HEK293 (cell line): ENCODE data around the gene LRCH1.

Source experiments
- CTCF ChIA-PET: fragments of 350-600 bp; formaldehyde crosslinking; extraction: SDS; loops from one replicate; lab custom pipeline; 2021; ENCODE audit warnings: antibody characterized with exemption; lab: Yijun Ruan, JAX
- POLR2A ChIA-PET: fragments of 300-600 bp; formaldehyde crosslinking; extraction: SDS; loops from one replicate; lab custom pipeline; 2020; ENCODE audit warnings: antibody characterized with exemption, inconsistent platforms; lab: Yijun Ruan, JAX
- H3K27ac ChIP-seq: fragments of 200-500 bp; sonication (Bioruptor generic); 2 replicates; pipeline ENCODE4 v1.5.1; 2014; ENCODE audit warnings: low read depth, low read length, control low read depth, inconsistent platforms; ENCODE audit errors: extremely low read depth
- H3K36me3 ChIP-seq, 2 experiments: fragments of 200-500 bp in 1 of 2; sonication (Bioruptor generic) in 1 of 2; 1 replicate in 1 of 2; 2 replicates in 1 of 2; pipeline ENCODE4 v1.5.1; 2014 to 2017; ENCODE audit warnings: inconsistent platforms in 2 of 2, low read length in 2 of 2; ENCODE audit not compliant: control insufficient read depth in 2 of 2, insufficient read depth in 1 of 2
- H3K4me1 ChIP-seq: fragments of 200-500 bp; sonication (Bioruptor generic); 2 replicates; pipeline ENCODE4 v1.5.1; 2014; ENCODE audit warnings: mild to moderate bottlenecking, low read length, inconsistent platforms; ENCODE audit not compliant: control insufficient read depth, insufficient read depth
- H3K4me3 ChIP-seq: 2 replicates; pipeline ENCODE4 v1.5.1; 2011; ENCODE audit warnings: low read depth, mild to moderate bottlenecking, control low read depth, low read length, moderate library complexity
- H3K9me3 ChIP-seq: fragments of 200-500 bp; sonication (Bioruptor generic); 2 replicates; pipeline ENCODE4 v1.5.1; 2014; ENCODE audit warnings: low read depth, low read length, inconsistent platforms; ENCODE audit not compliant: control insufficient read depth, insufficient read depth
- GLI2 ChIP-seq: fragments of 450-650 bp; formaldehyde crosslinking; IDR thresholded peaks from 2 replicates; pipeline ENCODE4; 2017; ENCODE audit warnings: missing biosample characterization, missing genetic modification characterization, low read depth, borderline replicate concordance
- KLF10 ChIP-seq: fragments of 450-650 bp; IDR thresholded peaks from 2 replicates; pipeline ENCODE4 v1.5.1; 2018; ENCODE audit warnings: missing biosample characterization, mild to moderate bottlenecking, missing genetic modification characterization
- YY2 ChIP-seq: fragments of 450-650 bp; formaldehyde crosslinking; IDR thresholded peaks from 2 replicates; pipeline ENCODE4 v1.5.1; 2016; ENCODE audit warnings: missing biosample characterization, missing genetic modification characterization
- ZBTB1 ChIP-seq: fragments of 450-650 bp; formaldehyde crosslinking; IDR thresholded peaks from 2 replicates; pipeline ENCODE4 v1.5.1; 2016; ENCODE audit warnings: missing biosample characterization, missing genetic modification characterization
- ZBTB48 ChIP-seq: fragments of 450-650 bp; formaldehyde crosslinking; IDR thresholded peaks from 2 replicates; pipeline ENCODE4 v1.5.1; 2016; ENCODE audit warnings: missing biosample characterization, missing genetic modification characterization
- ZEB2 ChIP-seq: fragments of 450-650 bp; formaldehyde crosslinking; IDR thresholded peaks from 2 replicates; pipeline ENCODE4 v1.5.1; 2016; ENCODE audit warnings: missing biosample characterization, missing genetic modification characterization
- ZNF112 ChIP-seq: fragments of 450-650 bp; formaldehyde crosslinking; IDR thresholded peaks from 2 replicates; pipeline ENCODE4 v1.5.0; 2017; ENCODE audit warnings: missing biosample characterization, missing genetic modification characterization
- ZNF175 ChIP-seq: fragments of 450-650 bp; formaldehyde crosslinking; IDR thresholded peaks from 2 replicates; pipeline ENCODE4 v1.5.1; 2016; ENCODE audit warnings: missing biosample characterization, missing genetic modification characterization
- ZNF24 ChIP-seq: fragments of 450-650 bp; formaldehyde crosslinking; IDR thresholded peaks from 2 replicates; pipeline ENCODE4 v1.5.1; 2016; ENCODE audit warnings: missing biosample characterization, missing genetic modification characterization
- ZNF248 ChIP-seq: fragments of 450-650 bp; formaldehyde crosslinking; IDR thresholded peaks from 2 replicates; pipeline ENCODE4 v1.5.1; 2017; ENCODE audit warnings: missing biosample characterization, missing genetic modification characterization
- ZNF311 ChIP-seq: fragments of 450-650 bp; formaldehyde crosslinking; IDR thresholded peaks from 2 replicates; pipeline ENCODE4 v1.5.1; 2017; ENCODE audit warnings: missing biosample characterization, missing genetic modification characterization, borderline replicate concordance
- ZNF596 ChIP-seq: fragments of 450-650 bp; IDR thresholded peaks from 2 replicates; pipeline ENCODE4 v1.5.0; 2018; ENCODE audit warnings: missing biosample characterization, mild to moderate bottlenecking, missing genetic modification characterization, moderate library complexity
- ZNF610 ChIP-seq: fragments of 450-650 bp; formaldehyde crosslinking; IDR thresholded peaks from 2 replicates; pipeline ENCODE4 v1.5.1; 2016; ENCODE audit warnings: missing biosample characterization, missing genetic modification characterization, borderline replicate concordance
- ZNF843 ChIP-seq: fragments of 450-650 bp; formaldehyde crosslinking; IDR thresholded peaks from 2 replicates; pipeline ENCODE4 v1.5.1; 2016; ENCODE audit warnings: missing biosample characterization, missing genetic modification characterization
- ZSCAN16 ChIP-seq: fragments of 450-650 bp; formaldehyde crosslinking; IDR thresholded peaks from 2 replicates; pipeline ENCODE4 v1.5.1; 2016; ENCODE audit warnings: missing biosample characterization, missing genetic modification characterization
- TF ChIP-seq, protein P1 (sequence below): fragments of 450-650 bp; formaldehyde crosslinking; IDR thresholded peaks from 2 replicates; pipeline ENCODE4 v1.5.1; 2017; ENCODE audit warnings: missing biosample characterization, missing genetic modification characterization
- TF ChIP-seq, protein P2 (sequence below): fragments of 450-650 bp; formaldehyde crosslinking; IDR thresholded peaks from 2 replicates; pipeline ENCODE4 v1.5.1; 2016; ENCODE audit warnings: missing biosample characterization, missing genetic modification characterization
- TF ChIP-seq, protein P3 (sequence below): fragments of 450-650 bp; formaldehyde crosslinking; IDR thresholded peaks from 2 replicates; pipeline ENCODE4; 2016; ENCODE audit warnings: missing biosample characterization, missing genetic modification characterization
- TF ChIP-seq, protein P4 (sequence below): fragments of 450-650 bp; formaldehyde crosslinking; IDR thresholded peaks from 2 replicates; pipeline ENCODE4 v1.5.1; 2017; ENCODE audit warnings: missing biosample characterization, mild to moderate bottlenecking, missing genetic modification characterization, moderate library complexity
- TF ChIP-seq, protein P5 (sequence below): fragments of 450-650 bp; IDR thresholded peaks from 2 replicates; pipeline ENCODE4 v1.5.1; 2018; ENCODE audit warnings: missing biosample characterization, mild to moderate bottlenecking, missing genetic modification characterization
- TF ChIP-seq, protein P6 (sequence below): fragments of 450-650 bp; formaldehyde crosslinking; conservative IDR thresholded peaks from 2 replicates; pipeline ENCODE4 v1.5.1; 2016; ENCODE audit warnings: low read depth, missing biosample characterization, missing genetic modification characterization
- TF ChIP-seq, protein P7 (sequence below): fragments of 450-650 bp; formaldehyde crosslinking; IDR thresholded peaks from 2 replicates; pipeline ENCODE4 v1.5.1; 2017; ENCODE audit warnings: missing biosample characterization, missing genetic modification characterization

LRCH1 gene

DNA sequence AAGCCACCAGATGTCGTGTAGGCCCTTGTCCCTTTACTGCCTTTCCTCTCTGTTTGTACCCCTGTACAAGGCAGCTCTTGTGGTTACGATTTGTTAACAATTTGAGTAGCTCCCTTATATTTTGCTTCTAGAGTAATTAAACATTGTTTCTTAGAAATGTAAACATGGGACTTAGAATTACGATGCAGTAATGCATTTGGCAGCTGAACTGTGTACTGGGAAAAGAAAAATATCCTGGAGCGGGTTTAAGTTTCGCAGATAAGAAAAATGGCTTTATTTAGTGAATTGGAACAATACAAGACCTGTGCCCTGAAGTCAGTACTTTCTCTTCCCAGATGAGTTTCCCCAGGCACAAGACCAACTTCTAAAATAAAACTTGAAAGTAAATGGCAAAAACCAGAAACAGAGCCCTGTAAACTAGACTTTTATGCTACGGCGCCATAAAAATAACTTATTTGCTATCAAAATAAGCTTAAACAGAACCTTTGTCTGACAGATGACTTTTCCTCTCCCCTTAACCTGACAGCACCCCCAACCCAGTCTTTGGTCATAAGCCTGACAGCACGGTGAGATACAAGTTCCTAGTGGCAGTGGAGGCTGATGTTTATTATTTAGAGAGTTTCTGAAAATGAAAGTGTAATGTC lies 63.0 kb downstream of the LRCH1 start:
- Histone ChIP-seq H3K4me3 (no peak overlapping the region), H3K9me3 (no peaks in the 10 kb centered on the region), H3K4me1 (peaks cover 19% of the 10 kb centered on the region), H3K27ac (peak overlapping the region; percentile 74), H3K36me3 (no peaks in the 10 kb centered on the region)
- ChIA-PET CTCF (interaction anchor here (0.6 kb wide), 1 partner anchor 61 kb away, joined by 3 read pairs; no protein-coding TSS in a partner anchor), POLR2A (no interaction called here)
- TF ChIP-seq, protein P1, sequence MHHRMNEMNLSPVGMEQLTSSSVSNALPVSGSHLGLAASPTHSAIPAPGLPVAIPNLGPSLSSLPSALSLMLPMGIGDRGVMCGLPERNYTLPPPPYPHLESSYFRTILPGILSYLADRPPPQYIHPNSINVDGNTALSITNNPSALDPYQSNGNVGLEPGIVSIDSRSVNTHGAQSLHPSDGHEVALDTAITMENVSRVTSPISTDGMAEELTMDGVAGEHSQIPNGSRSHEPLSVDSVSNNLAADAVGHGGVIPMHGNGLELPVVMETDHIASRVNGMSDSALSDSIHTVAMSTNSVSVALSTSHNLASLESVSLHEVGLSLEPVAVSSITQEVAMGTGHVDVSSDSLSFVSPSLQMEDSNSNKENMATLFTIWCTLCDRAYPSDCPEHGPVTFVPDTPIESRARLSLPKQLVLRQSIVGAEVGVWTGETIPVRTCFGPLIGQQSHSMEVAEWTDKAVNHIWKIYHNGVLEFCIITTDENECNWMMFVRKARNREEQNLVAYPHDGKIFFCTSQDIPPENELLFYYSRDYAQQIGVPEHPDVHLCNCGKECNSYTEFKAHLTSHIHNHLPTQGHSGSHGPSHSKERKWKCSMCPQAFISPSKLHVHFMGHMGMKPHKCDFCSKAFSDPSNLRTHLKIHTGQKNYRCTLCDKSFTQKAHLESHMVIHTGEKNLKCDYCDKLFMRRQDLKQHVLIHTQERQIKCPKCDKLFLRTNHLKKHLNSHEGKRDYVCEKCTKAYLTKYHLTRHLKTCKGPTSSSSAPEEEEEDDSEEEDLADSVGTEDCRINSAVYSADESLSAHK (tag by site-specific recombination), result peak; percentile 50; the same call in 1 of the 2 replicates
- TF ChIP-seq ZNF248 (tag by site-specific recombination) (no peak), ZNF596 (tag by site-specific recombination) (peak; percentile 35; the same call in 1 of the 2 replicates), KLF10 (tag by site-specific recombination) (0 out of 2 replicates have a peak, but pooled peaks have one; percentile 54), ZNF610 (tag by site-specific recombination) (peak; percentile 43; the same call in 1 of the 2 replicates), ZEB2 (tag by site-specific recombination) (peak; percentile 61), ZNF311 (tag by site-specific recombination) (no peak), ZNF843 (tag by site-specific recombination) (peak; percentile 91), GLI2 (tag by site-specific recombination) (peak; percentile 70; the same call in 1 of the 2 replicates), ZNF24 (tag by site-specific recombination) (peak; percentile 71; the same call in 1 of the 2 replicates), ZBTB48 (tag by site-specific recombination) (peak; percentile 79), ZBTB1 (peak; percentile 8; the same call in 1 of the 2 replicates), ZNF175 (tag by site-specific recombination) (no peak), YY2 (tag by site-specific recombination) (no peak), ZNF112 (tag by site-specific recombination) (no peak), ZSCAN16 (tag by site-specific recombination) (no peak)
- TF ChIP-seq, protein P2, sequence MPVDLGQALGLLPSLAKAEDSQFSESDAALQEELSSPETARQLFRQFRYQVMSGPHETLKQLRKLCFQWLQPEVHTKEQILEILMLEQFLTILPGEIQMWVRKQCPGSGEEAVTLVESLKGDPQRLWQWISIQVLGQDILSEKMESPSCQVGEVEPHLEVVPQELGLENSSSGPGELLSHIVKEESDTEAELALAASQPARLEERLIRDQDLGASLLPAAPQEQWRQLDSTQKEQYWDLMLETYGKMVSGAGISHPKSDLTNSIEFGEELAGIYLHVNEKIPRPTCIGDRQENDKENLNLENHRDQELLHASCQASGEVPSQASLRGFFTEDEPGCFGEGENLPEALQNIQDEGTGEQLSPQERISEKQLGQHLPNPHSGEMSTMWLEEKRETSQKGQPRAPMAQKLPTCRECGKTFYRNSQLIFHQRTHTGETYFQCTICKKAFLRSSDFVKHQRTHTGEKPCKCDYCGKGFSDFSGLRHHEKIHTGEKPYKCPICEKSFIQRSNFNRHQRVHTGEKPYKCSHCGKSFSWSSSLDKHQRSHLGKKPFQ (tag by site-specific recombination), result 0 out of 2 replicates have a peak, but pooled peaks have one; percentile 47
- TF ChIP-seq, protein P3, sequence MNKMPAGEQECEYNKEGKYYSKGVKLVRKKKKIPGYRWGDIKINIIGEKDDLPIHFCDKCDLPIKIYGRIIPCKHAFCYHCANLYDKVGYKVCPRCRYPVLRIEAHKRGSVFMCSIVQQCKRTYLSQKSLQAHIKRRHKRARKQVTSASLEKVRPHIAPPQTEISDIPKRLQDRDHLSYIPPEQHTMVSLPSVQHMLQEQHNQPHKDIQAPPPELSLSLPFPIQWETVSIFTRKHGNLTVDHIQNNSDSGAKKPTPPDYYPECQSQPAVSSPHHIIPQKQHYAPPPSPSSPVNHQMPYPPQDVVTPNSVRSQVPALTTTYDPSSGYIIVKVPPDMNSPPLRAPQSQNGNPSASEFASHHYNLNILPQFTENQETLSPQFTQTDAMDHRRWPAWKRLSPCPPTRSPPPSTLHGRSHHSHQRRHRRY (tag by site-specific recombination), result no peak
- TF ChIP-seq, protein P4, sequence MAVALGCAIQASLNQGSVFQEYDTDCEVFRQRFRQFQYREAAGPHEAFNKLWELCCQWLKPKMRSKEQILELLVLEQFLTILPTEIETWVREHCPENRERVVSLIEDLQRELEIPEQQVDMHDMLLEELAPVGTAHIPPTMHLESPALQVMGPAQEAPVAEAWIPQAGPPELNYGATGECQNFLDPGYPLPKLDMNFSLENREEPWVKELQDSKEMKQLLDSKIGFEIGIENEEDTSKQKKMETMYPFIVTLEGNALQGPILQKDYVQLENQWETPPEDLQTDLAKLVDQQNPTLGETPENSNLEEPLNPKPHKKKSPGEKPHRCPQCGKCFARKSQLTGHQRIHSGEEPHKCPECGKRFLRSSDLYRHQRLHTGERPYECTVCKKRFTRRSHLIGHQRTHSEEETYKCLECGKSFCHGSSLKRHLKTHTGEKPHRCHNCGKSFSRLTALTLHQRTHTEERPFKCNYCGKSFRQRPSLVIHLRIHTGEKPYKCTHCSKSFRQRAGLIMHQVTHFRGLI (tag by site-specific recombination), result peak; percentile 35; the same call in 1 of the 2 replicates
- TF ChIP-seq, protein P5, sequence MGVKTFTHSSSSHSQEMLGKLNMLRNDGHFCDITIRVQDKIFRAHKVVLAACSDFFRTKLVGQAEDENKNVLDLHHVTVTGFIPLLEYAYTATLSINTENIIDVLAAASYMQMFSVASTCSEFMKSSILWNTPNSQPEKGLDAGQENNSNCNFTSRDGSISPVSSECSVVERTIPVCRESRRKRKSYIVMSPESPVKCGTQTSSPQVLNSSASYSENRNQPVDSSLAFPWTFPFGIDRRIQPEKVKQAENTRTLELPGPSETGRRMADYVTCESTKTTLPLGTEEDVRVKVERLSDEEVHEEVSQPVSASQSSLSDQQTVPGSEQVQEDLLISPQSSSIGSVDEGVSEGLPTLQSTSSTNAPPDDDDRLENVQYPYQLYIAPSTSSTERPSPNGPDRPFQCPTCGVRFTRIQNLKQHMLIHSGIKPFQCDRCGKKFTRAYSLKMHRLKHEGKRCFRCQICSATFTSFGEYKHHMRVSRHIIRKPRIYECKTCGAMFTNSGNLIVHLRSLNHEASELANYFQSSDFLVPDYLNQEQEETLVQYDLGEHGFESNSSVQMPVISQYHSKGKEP (tag by site-specific recombination), result peak; percentile 99
- TF ChIP-seq, protein P6, sequence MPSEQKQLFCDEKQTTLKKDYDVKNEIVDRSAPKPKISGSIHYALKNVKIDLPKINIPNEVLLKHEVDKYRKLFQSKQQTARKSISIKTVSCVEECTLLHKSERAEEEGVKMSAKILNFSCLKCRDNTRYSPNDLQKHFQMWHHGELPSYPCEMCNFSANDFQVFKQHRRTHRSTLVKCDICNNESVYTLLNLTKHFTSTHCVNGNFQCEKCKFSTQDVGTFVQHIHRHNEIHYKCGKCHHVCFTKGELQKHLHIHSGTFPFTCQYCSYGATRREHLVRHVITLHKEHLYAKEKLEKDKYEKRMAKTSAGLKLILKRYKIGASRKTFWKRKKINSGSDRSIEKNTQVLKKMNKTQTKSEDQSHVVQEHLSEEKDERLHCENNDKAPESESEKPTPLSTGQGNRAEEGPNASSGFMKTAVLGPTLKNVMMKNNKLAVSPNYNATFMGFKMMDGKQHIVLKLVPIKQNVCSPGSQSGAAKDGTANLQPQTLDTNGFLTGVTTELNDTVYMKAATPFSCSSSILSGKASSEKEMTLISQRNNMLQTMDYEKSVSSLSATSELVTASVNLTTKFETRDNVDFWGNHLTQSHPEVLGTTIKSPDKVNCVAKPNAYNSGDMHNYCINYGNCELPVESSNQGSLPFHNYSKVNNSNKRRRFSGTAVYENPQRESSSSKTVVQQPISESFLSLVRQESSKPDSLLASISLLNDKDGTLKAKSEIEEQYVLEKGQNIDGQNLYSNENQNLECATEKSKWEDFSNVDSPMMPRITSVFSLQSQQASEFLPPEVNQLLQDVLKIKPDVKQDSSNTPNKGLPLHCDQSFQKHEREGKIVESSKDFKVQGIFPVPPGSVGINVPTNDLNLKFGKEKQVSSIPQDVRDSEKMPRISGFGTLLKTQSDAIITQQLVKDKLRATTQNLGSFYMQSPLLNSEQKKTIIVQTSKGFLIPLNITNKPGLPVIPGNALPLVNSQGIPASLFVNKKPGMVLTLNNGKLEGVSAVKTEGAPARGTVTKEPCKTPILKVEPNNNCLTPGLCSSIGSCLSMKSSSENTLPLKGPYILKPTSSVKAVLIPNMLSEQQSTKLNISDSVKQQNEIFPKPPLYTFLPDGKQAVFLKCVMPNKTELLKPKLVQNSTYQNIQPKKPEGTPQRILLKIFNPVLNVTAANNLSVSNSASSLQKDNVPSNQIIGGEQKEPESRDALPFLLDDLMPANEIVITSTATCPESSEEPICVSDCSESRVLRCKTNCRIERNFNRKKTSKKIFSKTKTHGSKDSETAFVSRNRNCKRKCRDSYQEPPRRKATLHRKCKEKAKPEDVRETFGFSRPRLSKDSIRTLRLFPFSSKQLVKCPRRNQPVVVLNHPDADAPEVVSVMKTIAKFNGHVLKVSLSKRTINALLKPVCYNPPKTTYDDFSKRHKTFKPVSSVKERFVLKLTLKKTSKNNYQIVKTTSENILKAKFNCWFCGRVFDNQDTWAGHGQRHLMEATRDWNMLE (tag by site-specific recombination), result 0 out of 2 replicates have a peak, but pooled peaks have one; percentile 15
- TF ChIP-seq, protein P7, sequence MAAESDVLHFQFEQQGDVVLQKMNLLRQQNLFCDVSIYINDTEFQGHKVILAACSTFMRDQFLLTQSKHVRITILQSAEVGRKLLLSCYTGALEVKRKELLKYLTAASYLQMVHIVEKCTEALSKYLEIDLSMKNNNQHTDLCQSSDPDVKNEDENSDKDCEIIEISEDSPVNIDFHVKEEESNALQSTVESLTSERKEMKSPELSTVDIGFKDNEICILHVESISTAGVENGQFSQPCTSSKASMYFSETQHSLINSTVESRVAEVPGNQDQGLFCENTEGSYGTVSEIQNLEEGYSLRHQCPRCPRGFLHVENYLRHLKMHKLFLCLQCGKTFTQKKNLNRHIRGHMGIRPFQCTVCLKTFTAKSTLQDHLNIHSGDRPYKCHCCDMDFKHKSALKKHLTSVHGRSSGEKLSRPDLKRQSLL (tag by site-specific recombination), result peak; percentile 91
